ENCODE results near the gene LTB. TPM values are rescaled to one million over a fixed set of nuclear protein-coding genes. Genes with fewer than 3 reads are reported as not detected.
A peak's percentile ranks its signal among the peaks of the same experiment; 100 is the strongest.

The LTB gene
- total and polyA plus RNA-seq, 9 of the 15 experiments (the other 6 are each of a cell fraction or from before 2014, with no cell fraction given), result 0.07 to 0.51 TPM; not detected in 7

DNA sequence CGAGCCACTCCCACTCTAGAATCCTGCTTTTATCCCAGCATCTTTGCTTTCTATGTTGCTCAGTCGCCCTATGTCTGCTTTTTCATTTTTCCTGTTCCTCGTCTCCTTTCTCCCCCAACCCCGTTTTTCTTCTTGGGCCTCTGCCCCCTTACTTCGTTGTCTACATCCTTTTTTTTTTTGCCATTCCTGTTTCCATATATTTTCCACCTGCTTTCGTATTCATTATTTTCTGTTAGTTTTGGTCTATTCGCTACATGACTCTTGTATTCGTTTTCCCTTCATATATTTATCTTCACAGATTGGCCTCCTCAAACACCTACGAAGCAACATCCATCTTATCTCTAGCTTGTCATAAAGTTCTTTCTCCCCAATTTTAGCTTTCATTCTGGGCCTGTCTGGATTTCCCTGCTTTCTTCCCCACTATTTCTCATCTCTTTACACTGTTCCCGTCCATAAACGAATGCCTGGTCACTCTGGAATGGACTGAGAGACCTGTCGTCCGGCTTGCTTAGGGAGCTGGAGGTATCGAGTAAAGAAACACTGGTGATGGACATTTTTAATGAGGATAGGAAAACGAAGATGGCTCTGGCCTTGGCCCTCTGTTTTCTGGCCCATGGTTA is 39.2 kb upstream of the LTB start (continued):
- TF ChIP-seq SAP30 (IDR thresholded peaks at IDR 0.05; ENCODE audit: borderline replicate concordance, insufficient read depth, low read depth, low read length, poor library complexity, severe bottlenecking), result peak; percentile 50
- 0 out of 4 replicates have a peak, but pooled peaks of 1 of the 2 experiments have one; percentile 48 for TF ChIP-seq SIN3A (IDR thresholded peaks at IDR 0.05; ENCODE audit: borderline replicate concordance in 2 of 2, control insufficient read depth in 1 of 2, low read depth in 2 of 2, low read length in 2 of 2)
- TF ChIP-seq, protein P1, sequence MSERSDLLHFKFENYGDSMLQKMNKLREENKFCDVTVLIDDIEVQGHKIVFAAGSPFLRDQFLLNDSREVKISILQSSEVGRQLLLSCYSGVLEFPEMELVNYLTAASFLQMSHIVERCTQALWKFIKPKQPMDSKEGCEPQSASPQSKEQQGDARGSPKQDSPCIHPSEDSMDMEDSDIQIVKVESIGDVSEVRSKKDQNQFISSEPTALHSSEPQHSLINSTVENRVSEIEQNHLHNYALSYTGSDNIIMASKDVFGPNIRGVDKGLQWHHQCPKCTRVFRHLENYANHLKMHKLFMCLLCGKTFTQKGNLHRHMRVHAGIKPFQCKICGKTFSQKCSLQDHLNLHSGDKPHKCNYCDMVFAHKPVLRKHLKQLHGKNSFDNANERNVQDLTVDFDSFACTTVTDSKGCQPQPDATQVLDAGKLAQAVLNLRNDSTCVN (CRISPR knock-in tag; IDR thresholded peaks at IDR 0.05), result 0 out of 2 replicates have a peak, but pooled peaks have one; percentile 18
- TF ChIP-seq, protein P2, sequence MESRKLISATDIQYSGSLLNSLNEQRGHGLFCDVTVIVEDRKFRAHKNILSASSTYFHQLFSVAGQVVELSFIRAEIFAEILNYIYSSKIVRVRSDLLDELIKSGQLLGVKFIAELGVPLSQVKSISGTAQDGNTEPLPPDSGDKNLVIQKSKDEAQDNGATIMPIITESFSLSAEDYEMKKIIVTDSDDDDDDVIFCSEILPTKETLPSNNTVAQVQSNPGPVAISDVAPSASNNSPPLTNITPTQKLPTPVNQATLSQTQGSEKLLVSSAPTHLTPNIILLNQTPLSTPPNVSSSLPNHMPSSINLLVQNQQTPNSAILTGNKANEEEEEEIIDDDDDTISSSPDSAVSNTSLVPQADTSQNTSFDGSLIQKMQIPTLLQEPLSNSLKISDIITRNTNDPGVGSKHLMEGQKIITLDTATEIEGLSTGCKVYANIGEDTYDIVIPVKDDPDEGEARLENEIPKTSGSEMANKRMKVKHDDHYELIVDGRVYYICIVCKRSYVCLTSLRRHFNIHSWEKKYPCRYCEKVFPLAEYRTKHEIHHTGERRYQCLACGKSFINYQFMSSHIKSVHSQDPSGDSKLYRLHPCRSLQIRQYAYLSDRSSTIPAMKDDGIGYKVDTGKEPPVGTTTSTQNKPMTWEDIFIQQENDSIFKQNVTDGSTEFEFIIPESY (CRISPR knock-in tag; IDR thresholded peaks at IDR 0.05), result 0 out of 2 replicates have a peak, but pooled peaks have one; percentile 10

Measured in K562 (cell line).